Transverse colon (tissue), 4 donors: ENCODE results near the gene FAM151B. TPM values are rescaled to one million over a fixed set of nuclear protein-coding genes. Genes with fewer than 3 reads are reported as not detected.
A peak's percentile ranks its signal among the peaks of the same experiment; 100 is the strongest.

Source experiments
- DNase-seq: peaks from one replicate; pipeline ENCODE4 v3.0.0-alpha.2; 2019
- H3K27ac ChIP-seq, 4 donors: fragments of 200-600 bp; sonication (generic); 2 replicates each; pipeline ENCODE4 v1.5.1; 2016 to 2018; ENCODE audit warnings: inconsistent platforms in 4 of 4
- H3K27me3 ChIP-seq: fragments of 200-600 bp; sonication (generic); 2 replicates; pipeline ENCODE4 v1.5.1; 2017; ENCODE audit warnings: inconsistent platforms
- H3K36me3 ChIP-seq, 4 donors: fragments of 200-600 bp; sonication (generic); 2 replicates each; pipeline ENCODE4 v1.5.1; 2017 to 2019; ENCODE audit warnings: inconsistent platforms in 4 of 4
- H3K4me1 ChIP-seq, 4 donors: fragments of 200-600 bp; sonication (generic); 2 replicates each; pipeline ENCODE4 v1.5.1; 2017 to 2020; ENCODE audit warnings: inconsistent platforms in 4 of 4
- H3K4me3 ChIP-seq, 4 donors: fragments of 200-600 bp; sonication (generic); 1 replicate in 1 of 4; 2 replicates in 3 of 4; pipeline versions ENCODE4 v1.5.1 to v1.6.1; 2017 to 2019; ENCODE audit warnings: inconsistent platforms in 4 of 4
- H3K9me3 ChIP-seq, 2 donors: fragments of 200-600 bp; sonication (generic); 2 replicates each; pipeline ENCODE4 v1.5.1; 2017 to 2019; ENCODE audit warnings: inconsistent platforms in 2 of 2
- CTCF ChIP-seq, 5 experiments: fragments of 200-600 bp in 3 of 5; fragments of 450-650 bp in 2 of 5; sonication (generic) in 3 of 5; IDR thresholded peaks; 1 replicate in 2 of 5; 2 replicates in 3 of 5; pipeline ENCODE4 v1.5.1; 2016 to 2017; ENCODE audit warnings: antibody characterized with exemption in 5 of 5, inconsistent platforms in 3 of 5, mild to moderate bottlenecking in 2 of 5, moderate library complexity in 1 of 5
- EP300 ChIP-seq: sonication (generic); formaldehyde crosslinking; IDR thresholded peaks from one replicate; pipeline ENCODE4 v1.6.1; 2017; ENCODE audit warnings: antibody characterized with exemption, low read depth
- POLR2A ChIP-seq: fragments of 450-650 bp; IDR thresholded peaks from one replicate; pipeline ENCODE4 v1.6.1; 2016; ENCODE audit warnings: antibody characterized with exemption, mild to moderate bottlenecking, moderate library complexity
- POLR2AphosphoS5 ChIP-seq, 3 donors: sonication (generic); formaldehyde crosslinking; IDR thresholded peaks; one replicate each; pipeline ENCODE4 v1.6.1; 2016; ENCODE audit warnings: antibody characterized with exemption in 3 of 3
- WGBS, 2 donors: methylation state at CpG; one replicate each; pipeline ENCODE4 v1.1.5; 2018; ENCODE audit warnings: low coverage in 1 of 2; 5-methylcytosine and 5-hydroxymethylcytosine counted together
- in situ Hi-C, 4 donors: fragments of 200-750 bp; cut with MboI; loops; one replicate each; pipeline versions ENCODE4 v1.15.0 to v1.15.1; 2017; ENCODE audit warnings: low sequenced_read_pairs in 3 of 4, low pct_ligation_motif_present in 1 of 4, low pct_unique_long_range_greater_than_20kb in 1 of 4
- intact Hi-C: fragments of 100-400 bp; cut with DNase I; formaldehyde crosslinking; loops from one replicate; pipeline ENCODE4 v1.15.1; 2023; ENCODE audit warnings: low total_unique reads
- total RNA-seq, 4 donors: library from RNA; depleted of rRNA; stranded (reverse); fragments of >200 nt; gene quantifications; one replicate each; pipeline ENCODE4 v1.1.0, GENCODE V29; 2016

The FAM151B gene
- total RNA-seq, 4 donors from 2014 or later: 1.1 to 4.1 (median 3.8) TPM; not detected in 1

GRCh38 chr5:80569961-80570786 lies 82.3 kb downstream of the FAM151B start, which contains the start of gene ANKRD34B:
Gene ANKRD34B, minus strand, starts transcription at chr5:80570280. Its CDS starts 10,261 bp downstream, at chr5:80560019.
- peaks cover 4 to 17% (median 15%) of the 10 kb centered on the region in 4 donors for H3K4me1 ChIP-seq
- intact Hi-C loops (no loop called here), in situ Hi-C loops (no loop called here)
- TF ChIP-seq POLR2A (no peak), CTCF (IDR thresholded peaks at IDR 0.05) (no peak), POLR2AphosphoS5 (IDR thresholded peaks at IDR 0.05) (no peak)
- peaks cover 76% of the 10 kb centered on the region for H3K27me3 ChIP-seq
- no peaks in the 10 kb centered on the region for H3K9me3 ChIP-seq
- 5 to 80% methylated on average over 1 to 53 of the region's 73 CpGs for WGBS, 2 donors
- H3K27ac ChIP-seq: no peak within 1 kb of the TSS
- peak within 1 kb of the TSS in 3 of 4 donors; percentile 1 to 47 (median 27) for H3K4me3 ChIP-seq
- H3K36me3 ChIP-seq: no peaks in the 10 kb centered on the region
- DNase-seq: no peak

GRCh38 chr5:80573062-80573461 lies 85.2 kb downstream of the FAM151B start:
- no peak for TF ChIP-seq EP300
- no peak for TF ChIP-seq POLR2AphosphoS5 (IDR thresholded peaks at IDR 0.05)
- TF ChIP-seq CTCF (IDR thresholded peaks at IDR 0.05): no peak
- no peak for TF ChIP-seq POLR2A
- Histone ChIP-seq H3K36me3 (no peaks in the 10 kb centered on the region), H3K27ac (no peak overlapping the region), H3K27me3 (peaks cover 53% of the 10 kb centered on the region), H3K9me3 (no peaks in the 10 kb centered on the region), H3K4me1 (peaks cover 4 to 17% (median 15%) of the 10 kb centered on the region in 4 donors), H3K4me3 (no peak overlapping the region)
- intact Hi-C loops (no loop called here), in situ Hi-C loops (no loop called here)
- no peak for DNase-seq
- WGBS, 2 donors: 65 to 83% methylated on average over 1 to 3 of the region's 3 CpGs

- Histone ChIP-seq H3K27me3 (peaks cover 19% of the 10 kb centered on the region), H3K4me1 (no peaks in the 10 kb centered on the region), H3K27ac (no peak overlapping the region), H3K9me3 (no peaks in the 10 kb centered on the region), H3K36me3 (no peaks in the 10 kb centered on the region), H3K4me3 (no peak overlapping the region)
- in situ Hi-C loops: no loop called here
- no peak for TF ChIP-seq POLR2A
- TF ChIP-seq EP300: no peak
- no peak for TF ChIP-seq CTCF (IDR thresholded peaks at IDR 0.05)
- TF ChIP-seq POLR2AphosphoS5 (IDR thresholded peaks at IDR 0.05): no peak
- intact Hi-C loops: no loop called here
- no peak for DNase-seq
- 69 to 88% methylated on average over 4 to 5 of the region's 5 CpGs for WGBS, 2 donors
Observed at GRCh38 chr5:80576383-80576782, 88.5 kb downstream of the FAM151B start.

- Histone ChIP-seq H3K9me3 (no peaks in the 10 kb centered on the region), H3K4me3 (no peak overlapping the region), H3K27ac (no peak overlapping the region), H3K36me3 (no peaks in the 10 kb centered on the region), H3K27me3 (peaks cover 10% of the 10 kb centered on the region), H3K4me1 (no peaks in the 10 kb centered on the region)
- TF ChIP-seq POLR2AphosphoS5 (IDR thresholded peaks at IDR 0.05) (no peak), CTCF (IDR thresholded peaks at IDR 0.05) (no peak), POLR2A (no peak), EP300 (no peak)
- intact Hi-C loops: no loop called here
- no peak for DNase-seq
- WGBS, 2 donors: 40 to 48% methylated on average over 2 to 5 of the region's 5 CpGs
- in situ Hi-C loops: no loop called here
Observed at GRCh38 chr5:80577707-80578106, 89.8 kb downstream of the FAM151B start.
